SK-N-SH (cell line): Measurements from ENCODE around the gene ADAMTS2. TPM values are rescaled to one million over a fixed set of nuclear protein-coding genes. Genes with fewer than 3 reads are reported as not detected.

Experiments
- CTCF ChIA-PET: fragments of 300-600, 350-600 bp; formaldehyde crosslinking; extraction: SDS; loops from one replicate; lab custom pipeline; 2021; lab: Yijun Ruan, JAX
- POLR2A ChIA-PET: fragments of 350-600 bp; sonication (Branson Sonifier 250); formaldehyde crosslinking; extraction: SDS; loops from one replicate; lab custom pipeline; 2020; ENCODE audit warnings: antibody characterized with exemption, inconsistent platforms; lab: Yijun Ruan, JAX
- DNase-seq: peaks from one replicate; pipeline ENCODE4 v3.0.0; 2012
- H2AFZ ChIP-seq: fragments of 200-600 bp; sonication (generic); 2 replicates; pipeline ENCODE4 v1.8.1; 2016; ENCODE audit warnings: antibody characterized with exemption, mild to moderate bottlenecking, low read depth
- H3F3A ChIP-seq: fragments of 200-600 bp; sonication (generic); replicated peaks from 2 replicates; pipeline ENCODE3; 2016; ENCODE audit warnings: antibody characterized with exemption, mild to moderate bottlenecking; ENCODE audit not compliant: insufficient read depth
- H3K27ac ChIP-seq, 2 experiments: fragments of 200-500 bp in 1 of 2; fragments of 200-600 bp in 1 of 2; sonication (Bioruptor generic) in 1 of 2; sonication (generic), shearing (Covaris generic) in 1 of 2; 2 replicates each; pipeline versions ENCODE4 v1.5.1 to v1.6.1; 2014 to 2016; ENCODE audit warnings: low read depth in 2 of 2, inconsistent platforms in 1 of 2, low read length in 1 of 2, mild to moderate bottlenecking in 1 of 2, mixed read lengths in 1 of 2
- H3K27me3 ChIP-seq: fragments of 200-600 bp; sonication (generic), shearing (Covaris generic); 2 replicates; pipeline ENCODE4 v1.6.1; 2016; ENCODE audit warnings: mixed run types; ENCODE audit not compliant: insufficient read depth
- H3K36me3 ChIP-seq, 2 experiments: fragments of 200-500 bp in 1 of 2; fragments of 200-600 bp in 1 of 2; sonication (Bioruptor generic) in 1 of 2; sonication (generic) in 1 of 2; replicated peaks in 1 of 2; 2 replicates each; pipeline versions ENCODE3 to v1.5.1; 2014 to 2016; ENCODE audit warnings: low read length in 1 of 2, mild to moderate bottlenecking in 1 of 2; ENCODE audit not compliant: insufficient read depth in 2 of 2, control insufficient read depth in 1 of 2
- H3K4me1 ChIP-seq, 2 experiments: fragments of 200-500 bp in 1 of 2; fragments of 200-600 bp in 1 of 2; sonication (Bioruptor generic) in 1 of 2; sonication (generic), shearing (Covaris generic) in 1 of 2; 2 replicates each; pipeline versions ENCODE4 v1.5.1 to v1.6.1; 2014 to 2016; ENCODE audit warnings: low read depth in 1 of 2, low read length in 1 of 2, mixed run types in 1 of 2; ENCODE audit not compliant: insufficient read depth in 2 of 2, control insufficient read depth in 1 of 2
- H3K4me2 ChIP-seq: fragments of 200-600 bp; sonication (generic), shearing (Covaris generic); 2 replicates; pipeline ENCODE4 v1.6.1; 2017; ENCODE audit warnings: mixed run types
- H3K4me3 ChIP-seq, 2 experiments: fragments of 200-500 bp in 1 of 2; fragments of 200-600 bp in 1 of 2; sonication (Bioruptor generic) in 1 of 2; sonication (generic), shearing (Covaris generic) in 1 of 2; 2 replicates each; pipeline versions ENCODE4 v1.5.1 to v1.8.1; 2014 to 2016; ENCODE audit warnings: low read depth in 2 of 2, inconsistent platforms in 1 of 2, low read length in 1 of 2, mild to moderate bottlenecking in 1 of 2, mixed read lengths in 1 of 2, moderate library complexity in 1 of 2
- H3K79me2 ChIP-seq: fragments of 200-600 bp; sonication (generic); 2 replicates; pipeline ENCODE4 v1.8.1; 2017; ENCODE audit warnings: mild to moderate bottlenecking; ENCODE audit not compliant: insufficient read depth
- H3K9ac ChIP-seq: fragments of 200-600 bp; sonication (generic); 2 replicates; pipeline ENCODE4 v1.6.1; 2017; ENCODE audit warnings: mixed run types
- H3K9me2 ChIP-seq: fragments of 200-600 bp; sonication (generic); 2 replicates; pipeline ENCODE4 v1.6.1; 2017; ENCODE audit warnings: mixed run types
- H3K9me3 ChIP-seq: fragments of 200-600 bp; sonication (generic); 2 replicates; pipeline ENCODE4 v1.6.1; 2017; ENCODE audit warnings: mixed run types, mild to moderate bottlenecking, moderate library complexity
- H4K20me1 ChIP-seq: fragments of 200-600 bp; sonication (generic); 2 replicates; pipeline ENCODE4 v1.6.1; 2017; ENCODE audit warnings: mild to moderate bottlenecking, mixed run types; ENCODE audit not compliant: insufficient read depth
- CTCF ChIP-seq: fragments of 200-600 bp; sonication (generic); IDR thresholded peaks from 2 replicates; pipeline ENCODE4 v1.6.1; 2017; ENCODE audit warnings: antibody characterized with exemption, mild to moderate bottlenecking, moderate library complexity
- GATA2 ChIP-seq: sonication (generic); formaldehyde crosslinking; IDR thresholded peaks from 2 replicates; pipeline ENCODE4 v1.5.0; 2020; ENCODE audit warnings: mild to moderate bottlenecking, missing genetic modification reagents
- IRF3 ChIP-seq: fragments of 150-350 bp; IDR thresholded peaks from 2 replicates; pipeline ENCODE4 v1.6.1; 2016; ENCODE audit warnings: mild to moderate bottlenecking, low read depth, low read length
- MEF2A ChIP-seq: IDR thresholded peaks from 2 replicates; pipeline ENCODE4 v1.4.0; 2012; ENCODE audit warnings: low read depth, borderline replicate concordance
- MXI1 ChIP-seq: IDR thresholded peaks from 2 replicates; pipeline ENCODE4 v1.6.1; 2012; ENCODE audit warnings: mild to moderate bottlenecking, low read depth, low read length, improper control_type of control experiment
- RAD21 ChIP-seq: IDR thresholded peaks from 2 replicates; pipeline ENCODE4 v1.6.1; 2012; ENCODE audit warnings: mild to moderate bottlenecking, low read length
- REST ChIP-seq: IDR thresholded peaks from 2 replicates; pipeline ENCODE4 v1.6.1; 2012; ENCODE audit warnings: mild to moderate bottlenecking, low read depth, low read length, moderate library complexity
- RFX5 ChIP-seq: IDR thresholded peaks from 2 replicates; pipeline ENCODE4 v1.6.1; 2012; ENCODE audit warnings: mild to moderate bottlenecking, improper control_type of control experiment, low read length
- RXRA ChIP-seq: IDR thresholded peaks from 2 replicates; pipeline ENCODE4 v1.4.0; 2012; ENCODE audit warnings: low read depth, mild to moderate bottlenecking, borderline replicate concordance
- SIN3A ChIP-seq: IDR thresholded peaks from 2 replicates; pipeline ENCODE4 v1.6.1; 2012; ENCODE audit warnings: low read depth, mild to moderate bottlenecking, low read length, moderate library complexity, borderline replicate concordance
- SMC3 ChIP-seq: IDR thresholded peaks from 2 replicates; pipeline ENCODE4 v1.6.1; 2012; ENCODE audit warnings: low read depth, low read length, improper control_type of control experiment
- USF2 ChIP-seq: fragments of 150-350 bp; IDR thresholded peaks from 2 replicates; pipeline ENCODE4 v1.6.1; 2017; ENCODE audit warnings: antibody characterized with exemption, low read length, low read depth, borderline replicate concordance
- ZBTB33 ChIP-seq: IDR thresholded peaks from 2 replicates; pipeline ENCODE4 v1.4.0; 2012; ENCODE audit warnings: low read depth, borderline replicate concordance
- WGBS: methylation state at CpG from one replicate; pipeline ENCODE4 v1.1.6; 2017; ENCODE audit warnings: low lambda C conversion rate; 5-methylcytosine and 5-hydroxymethylcytosine counted together
- polyA plus RNA-seq, 3 experiments: library from polyadenylated mRNA; depleted of rRNA; stranded (reverse); fragments of >200 nt; gene quantifications; 2 replicates each; pipeline ENCODE4 v1.2.3, GENCODE V29; 2012

Gene ADAMTS2
- polyA plus RNA-seq, 1 of the 3 experiments (the other 2 are of a cell fraction): 0.12 TPM

- Histone ChIP-seq H3K9me3 (no peaks in the 10 kb centered on the region), H3K4me1 (peaks cover 0 to 100% of the 10 kb centered on the region in 2 experiments; a peak in 1 of 4 replicates)
Observed at GRCh38 chr5:179271428-179271734, 73.9 kb downstream of the ADAMTS2 start.

GRCh38 chr5:179270581-179271427 is 74.5 kb downstream of the ADAMTS2 start:
- H3K4me1 ChIP-seq: peaks cover 0 to 100% of the 10 kb centered on the region in 2 experiments; a peak in 1 of 4 replicates
- H3K27ac ChIP-seq: peak overlapping the region in 1 of 2 experiments; percentile 96; a peak in 2 of 4 replicates
- H3K4me3 ChIP-seq: no peak overlapping the region
- peak; percentile 74 for DNase-seq
- no peaks in the 10 kb centered on the region for H3F3A ChIP-seq
- no peaks in the 10 kb centered on the region for H4K20me1 ChIP-seq
- ChIA-PET CTCF (interaction anchor here (0.7 to 6.2 kb wide), 8 partner anchors 10 to 224 kb away, joined by 3 to 35 read pairs (median 9); no protein-coding TSS in a partner anchor), POLR2A (interaction anchor here (0.8 to 1.8 kb wide), 5 partner anchors 14 to 353 kb away, joined by 3 to 13 read pairs (median 3); partner anchors contain the start of gene HNRNPH1)
- H3K9ac ChIP-seq: no peak overlapping the region
- no peaks in the 10 kb centered on the region for H3K79me2 ChIP-seq
- 33% methylated on average over 7 of the region's 15 CpGs for WGBS
- no peaks in the 10 kb centered on the region for H3K36me3 ChIP-seq
- H3K4me2 ChIP-seq: no peak overlapping the region
- no peaks in the 10 kb centered on the region for H3K27me3 ChIP-seq
- no peaks in the 10 kb centered on the region for H3K9me2 ChIP-seq
- no peak overlapping the region for H2AFZ ChIP-seq
- no peaks in the 10 kb centered on the region for H3K9me3 ChIP-seq
- TF ChIP-seq MXI1 (0 out of 2 replicates have a peak, but pooled peaks have one; percentile 29), RFX5 (no peak), IRF3 (no peak), REST (no peak), RAD21 (no peak), MEF2A (no peak), GATA2 (CRISPR knock-in tag) (no peak), ZBTB33 (no peak), CTCF (no peak), SIN3A (no peak), RXRA (no peak), SMC3 (no peak)

More at GRCh38 chr5:179271428-179271734, 73.9 kb downstream of the ADAMTS2 start:
- peak; percentile 33 for DNase-seq
- H3K9me2 ChIP-seq: no peaks in the 10 kb centered on the region
- H3K4me3 ChIP-seq: no peak overlapping the region
- H3K36me3 ChIP-seq: no peaks in the 10 kb centered on the region
- no peaks in the 10 kb centered on the region for H3F3A ChIP-seq
- H3K9ac ChIP-seq: no peak overlapping the region
- H2AFZ ChIP-seq: no peak overlapping the region
- no peaks in the 10 kb centered on the region for H3K27me3 ChIP-seq
- ChIA-PET POLR2A (interaction anchor here (1.0 to 1.8 kb wide), 3 partner anchors 14 to 352 kb away, joined by 3 to 13 read pairs (median 6); partner anchors contain the start of gene HNRNPH1), CTCF (interaction anchor here (0.7 to 6.2 kb wide), 6 partner anchors 10 to 223 kb away, joined by 3 to 35 read pairs (median 12); no protein-coding TSS in a partner anchor)
- no peak for TF ChIP-seq USF2
- no peaks in the 10 kb centered on the region for H4K20me1 ChIP-seq
- H3K79me2 ChIP-seq: no peaks in the 10 kb centered on the region
- WGBS: 54% methylated on average over 3 of the region's 8 CpGs
- H3K27ac ChIP-seq: peak overlapping the region in 1 of 2 experiments; percentile 96; a peak in 2 of 4 replicates
- H3K4me2 ChIP-seq: no peak overlapping the region
